Left kidney (tissue), 2 donors: Measurements from ENCODE around the gene INPP4B. TPM values are rescaled to one million over a fixed set of nuclear protein-coding genes. Genes with fewer than 3 reads are reported as not detected.
"Not testable (repeated sequence)": the region's sequence is repeated elsewhere in the genome, so short reads cannot be mapped to it uniquely, and the experiment has no call there.

Source experiments
- DNase-seq: peaks from one replicate; pipeline ENCODE4 v3.0.0-alpha.2; 2013
- polyA plus RNA-seq: library from polyadenylated mRNA; unstranded; fragments of 120-200 nt; gene quantifications from one replicate; pipeline ENCODE4 v1.2.1, GENCODE V29; 2013; ENCODE audit not compliant: insufficient read length

The INPP4B gene
- polyA plus RNA-seq, 1 donor = 8.4 TPM

GRCh38 chr4:142081025-142081424, 765.1 kb downstream of the INPP4B start:
- no peak for DNase-seq

GRCh38 chr4:142079959-142080358, 766.1 kb downstream of the INPP4B start:
- DNase-seq = no peak

GRCh38 chr4:142077048-142077447, 769.1 kb downstream of the INPP4B start:
- no peak for DNase-seq

DNA sequence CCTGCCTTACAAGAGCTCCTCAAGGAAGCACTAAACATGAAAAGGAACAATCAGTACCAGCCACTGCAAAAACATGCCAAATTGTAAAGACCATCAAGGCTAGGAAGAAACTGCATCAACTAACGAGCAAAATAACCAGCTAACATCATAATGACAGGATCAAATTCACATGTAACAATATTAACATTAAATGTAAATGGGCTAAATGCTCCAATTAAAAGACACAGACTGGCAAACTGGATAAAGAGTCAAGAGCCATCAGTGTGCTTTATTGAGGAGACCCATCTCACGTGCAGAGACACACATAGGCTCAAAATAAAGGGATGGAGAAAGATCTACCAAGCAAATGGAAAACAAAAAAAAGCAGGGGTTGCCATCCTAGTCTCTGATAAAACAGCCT, 777.8 kb downstream of the INPP4B start:
- not testable (repeated sequence) for DNase-seq

GRCh38 chr4:142066562-142066961, 779.5 kb downstream of the INPP4B start:
- DNase-seq = not testable (repeated sequence)

GRCh38 chr4:142065086-142065647, 780.9 kb downstream of the INPP4B start:
- no peak for DNase-seq

GRCh38 chr4:142064181-142064580, 781.9 kb downstream of the INPP4B start:
- DNase-seq = no peak

GRCh38 chr4:142045996-142046395, 800.1 kb downstream of the INPP4B start:
- DNase-seq = no peak

GRCh38 chr4:142044271-142044670, 801.8 kb downstream of the INPP4B start:
- peak; percentile 8 for DNase-seq

DNA sequence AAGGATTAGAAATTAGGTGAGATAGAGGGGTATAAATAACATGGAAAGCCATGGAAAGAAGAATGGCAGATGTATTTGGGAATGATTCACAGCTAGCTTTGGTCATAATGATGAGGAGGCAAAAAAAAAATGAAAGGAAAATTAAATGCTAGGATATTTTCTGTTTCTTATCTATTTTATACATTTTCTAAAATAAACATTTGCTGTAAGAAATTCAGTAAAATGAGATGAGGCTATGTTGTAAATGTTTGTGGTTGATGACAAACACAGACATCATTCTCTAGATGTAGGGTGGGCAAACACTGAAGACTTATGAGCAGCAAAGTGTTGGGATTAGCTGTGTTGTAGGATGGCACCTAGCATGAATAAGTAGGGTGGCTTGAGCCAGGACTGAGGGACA, 802.6 kb downstream of the INPP4B start:
- DNase-seq = no peak

- DNase-seq = no peak
Observed at GRCh38 chr4:142041788-142042187, 804.3 kb downstream of the INPP4B start.

DNA sequence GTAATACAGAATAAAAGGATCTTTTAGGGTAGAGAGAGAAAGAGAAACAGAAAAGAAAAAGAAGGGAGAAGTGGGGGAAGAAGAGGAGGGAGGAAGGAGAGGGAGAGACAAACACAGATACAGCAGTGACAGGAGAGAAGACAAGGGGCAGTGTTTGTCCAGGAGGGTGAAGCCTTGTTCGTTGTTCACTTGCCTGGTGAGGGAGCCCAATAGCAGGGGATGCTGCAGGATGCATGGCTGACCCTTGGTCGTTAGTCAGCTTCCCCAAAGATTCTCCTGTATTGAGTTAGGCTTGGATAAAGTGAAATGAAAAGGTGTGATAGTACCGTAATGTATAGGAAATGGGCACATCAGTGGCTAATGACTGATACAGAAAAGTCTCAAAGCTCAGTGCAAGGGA, 806.1 kb downstream of the INPP4B start:
- no peak for DNase-seq

- no peak for DNase-seq
Observed at GRCh38 chr4:142036795-142037583, 809.1 kb downstream of the INPP4B start.

DNA sequence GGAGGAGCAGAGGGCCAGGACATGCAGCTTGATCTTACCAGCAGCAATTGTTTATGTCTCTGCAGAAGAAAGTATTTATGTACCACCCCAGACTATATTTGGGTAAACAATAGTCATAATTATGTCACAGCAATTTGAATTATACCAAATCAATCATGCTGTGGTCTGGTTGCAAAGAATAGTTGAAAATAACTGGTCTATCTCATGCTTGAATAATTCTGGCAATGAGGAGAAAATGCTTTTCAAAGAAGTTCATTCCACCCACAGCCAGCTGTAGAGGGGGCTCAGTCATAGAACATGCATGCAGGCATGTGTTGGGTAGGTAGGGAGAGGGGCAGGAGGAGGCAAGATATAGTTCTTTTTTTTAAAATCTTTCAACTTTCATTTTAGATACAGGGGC, 810.5 kb downstream of the INPP4B start:
- DNase-seq = no peak

DNA sequence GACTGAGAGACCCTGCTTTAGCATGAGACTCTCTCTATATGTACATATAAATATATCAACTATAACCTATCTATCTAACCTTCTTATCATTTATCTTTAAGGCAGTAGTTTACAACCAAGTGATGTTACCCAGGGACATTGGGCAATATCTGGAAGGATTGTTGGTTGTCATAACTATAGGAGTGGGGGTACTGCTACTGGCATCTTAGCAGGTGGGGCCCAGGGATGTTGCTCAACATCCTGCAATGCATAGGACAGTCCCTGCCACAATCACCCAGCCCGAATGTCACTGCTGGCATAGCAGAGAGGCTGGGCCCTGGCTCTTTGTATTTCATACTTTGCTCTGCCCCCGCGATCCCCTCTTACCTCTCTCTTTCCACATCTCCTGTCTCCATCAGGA, 812.0 kb downstream of the INPP4B start:
- DNase-seq = no peak

GRCh38 chr4:142030010-142030409, 816.1 kb downstream of the INPP4B start:
- DNase-seq = no peak

DNA sequence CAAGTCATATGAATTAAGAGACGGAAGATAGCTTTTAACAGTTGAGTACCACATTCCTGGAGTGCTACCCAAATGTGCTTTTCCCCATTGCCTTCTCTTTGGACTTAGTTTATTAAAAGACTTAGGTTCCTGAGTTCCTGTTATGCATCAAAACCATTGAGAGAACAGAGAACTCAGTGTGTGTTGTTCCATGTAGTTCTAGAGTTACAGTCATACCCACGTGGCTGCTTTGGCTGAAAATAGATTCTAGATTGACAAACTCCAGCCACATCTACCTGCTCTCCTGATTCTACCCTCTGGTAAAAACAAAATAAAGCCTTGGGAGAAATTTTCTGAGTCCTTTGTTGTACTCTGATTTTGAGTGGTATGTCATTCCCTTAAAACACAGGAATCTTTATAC, 824.3 kb downstream of the INPP4B start:
- no peak for DNase-seq

- no peak for DNase-seq
Observed at GRCh38 chr4:142021181-142021580, 824.9 kb downstream of the INPP4B start.

DNA sequence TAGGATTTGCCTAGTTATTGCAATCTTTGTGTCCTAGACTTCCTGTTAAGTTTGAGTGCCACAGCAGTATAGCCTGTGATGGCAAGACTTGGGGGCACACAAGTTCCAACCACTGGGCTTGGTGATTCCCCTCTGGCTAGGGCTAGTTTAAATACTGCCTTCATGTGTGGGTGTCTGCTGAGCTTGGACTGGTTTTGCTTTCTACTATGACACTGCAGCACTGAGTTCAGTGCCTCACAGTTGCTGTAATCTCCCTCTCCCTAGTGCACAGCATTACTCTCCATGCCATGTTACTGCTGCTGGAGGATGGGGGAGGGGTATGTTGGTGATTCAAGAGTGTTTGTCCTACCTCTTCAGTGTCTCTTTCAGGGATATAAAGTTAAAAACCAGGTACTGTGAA, 830.1 kb downstream of the INPP4B start:
- no peak for DNase-seq

DNA sequence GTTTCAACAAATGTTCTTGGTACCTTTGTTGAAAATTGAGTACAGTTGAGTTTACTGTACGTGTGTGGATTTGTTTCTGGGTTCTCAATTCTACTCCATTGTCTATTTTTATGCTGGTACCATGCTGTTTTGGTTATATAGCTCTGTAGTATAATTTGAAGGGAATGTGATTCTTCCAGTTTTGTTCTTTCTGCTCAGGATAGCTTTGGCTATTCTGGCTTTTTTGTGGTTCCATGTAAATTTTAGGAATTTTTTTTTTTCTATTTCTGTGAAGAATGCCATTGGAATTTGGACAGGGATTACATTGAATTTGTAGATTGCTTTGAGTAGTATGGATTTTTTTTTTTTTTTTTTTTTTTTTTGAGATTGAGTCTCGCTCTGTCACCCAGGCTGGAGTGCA, 836.4 kb downstream of the INPP4B start:
- DNase-seq = no peak

- DNase-seq = no peak
Observed at GRCh38 chr4:142005519-142005918, 840.6 kb downstream of the INPP4B start.

DNA sequence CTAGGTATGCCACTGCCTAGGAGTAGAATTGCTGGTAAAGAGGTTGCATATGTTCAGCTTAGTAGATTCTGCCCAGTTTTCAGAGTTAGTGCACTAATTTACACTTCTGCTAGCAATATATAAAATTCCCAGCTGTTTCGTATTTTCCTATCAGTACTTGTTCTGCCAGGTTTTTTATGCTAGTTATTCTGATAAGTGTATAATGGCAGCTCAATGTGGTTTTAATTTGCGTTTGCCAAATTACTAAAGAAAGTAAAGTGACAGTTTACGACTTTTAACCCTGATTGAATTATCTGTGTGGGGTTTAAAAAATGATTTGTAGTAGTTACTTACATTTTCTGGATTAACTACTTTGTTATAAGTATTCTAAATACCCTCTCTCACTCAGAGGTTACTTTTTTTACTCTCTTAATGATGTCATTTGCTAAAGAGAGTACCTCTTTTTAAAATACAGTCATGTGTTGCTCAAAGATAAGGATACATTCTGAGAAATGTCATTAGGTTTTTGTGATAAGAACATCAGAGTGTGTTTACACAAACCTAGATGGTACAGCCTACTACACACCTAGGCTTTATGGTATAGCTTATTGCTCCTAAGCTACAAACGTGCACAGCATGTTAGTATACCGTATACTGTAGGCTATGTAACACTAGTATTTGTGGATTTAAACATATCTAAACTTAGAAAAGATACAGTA, 846.5 kb downstream of the INPP4B start:
- no peak for DNase-seq

GRCh38 chr4:141995056-141995455, 851.0 kb downstream of the INPP4B start:
- DNase-seq = peak; percentile 45
